Body of pancreas (tissue), 4 donors: ENCODE data around the gene IQSEC1.

Source experiments
- CTCF ChIP-seq, 7 experiments: fragments of 450-650 bp in 4 of 7; fragments of 200-600 bp in 3 of 7; sonication (generic) in 3 of 7; IDR thresholded peaks; one replicate each; pipeline ENCODE4 v1.5.1; 2016 to 2019; ENCODE audit warnings: antibody characterized with exemption in 7 of 7
- POLR2A ChIP-seq, 3 donors: fragments of 450-650 bp; IDR thresholded peaks; one replicate each; pipeline ENCODE4 v1.6.1; 2016; ENCODE audit warnings: antibody characterized with exemption in 3 of 3, mild to moderate bottlenecking in 2 of 3

- TF ChIP-seq POLR2A (IDR thresholded peaks at IDR 0.05) (no peak), CTCF (IDR thresholded peaks at IDR 0.05) (no peak)
These were observed 4.8 kb downstream of the IQSEC1 start for GRCh38 chr3:13068269-13069010.
